ENCODE results near the gene FGF22. TPM values are rescaled to one million over a fixed set of nuclear protein-coding genes. Genes with fewer than 3 reads are reported as not detected.

The FGF22 gene
- total and polyA plus RNA-seq, 2 of the 8 experiments (the other 6 are each of a cell fraction or from before 2014, with no cell fraction given) = 0.44 to 1.7 TPM

- TF ChIP-seq HDAC2 (IDR thresholded peaks at IDR 0.05; ENCODE audit: borderline replicate concordance in 1 of 2, low read depth in 2 of 2, low read length in 2 of 2) (no peak), EZH2 (IDR thresholded peaks at IDR 0.05; ENCODE audit: low read depth, low read length, severe bottlenecking) (no peak), HDAC6 (IDR thresholded peaks at IDR 0.05; ENCODE audit: low read depth, low read length) (no peak), E2F6 (IDR thresholded peaks at IDR 0.05) (no peak), KDM5A (IDR thresholded peaks at IDR 0.05; ENCODE audit: low read length) (no peak), BACH1 (IDR thresholded peaks at IDR 0.05; ENCODE audit: low read length) (no peak), SUZ12 (IDR thresholded peaks at IDR 0.05; ENCODE audit: low read length) (no peak), POU5F1 (IDR thresholded peaks at IDR 0.05; ENCODE audit: low read depth, low read length) (no peak)
Observed at GRCh38 chr19:624433-625109, 15.1 kb upstream of the FGF22 start (continued).
